GM21717 (cell line): Measurements from ENCODE around the gene EMID1.
A peak's percentile ranks its signal among the peaks of the same experiment; 100 is the strongest.

Experiments used
- ATAC-seq: cut with Tn5 transposase; IDR thresholded peaks from one replicate; pipeline ENCODE4 v1.9.1; 2021; ENCODE audit warnings: mild to moderate bottlenecking, moderate library complexity; ENCODE audit not compliant: unreplicated experiment

EMID1 gene

DNA sequence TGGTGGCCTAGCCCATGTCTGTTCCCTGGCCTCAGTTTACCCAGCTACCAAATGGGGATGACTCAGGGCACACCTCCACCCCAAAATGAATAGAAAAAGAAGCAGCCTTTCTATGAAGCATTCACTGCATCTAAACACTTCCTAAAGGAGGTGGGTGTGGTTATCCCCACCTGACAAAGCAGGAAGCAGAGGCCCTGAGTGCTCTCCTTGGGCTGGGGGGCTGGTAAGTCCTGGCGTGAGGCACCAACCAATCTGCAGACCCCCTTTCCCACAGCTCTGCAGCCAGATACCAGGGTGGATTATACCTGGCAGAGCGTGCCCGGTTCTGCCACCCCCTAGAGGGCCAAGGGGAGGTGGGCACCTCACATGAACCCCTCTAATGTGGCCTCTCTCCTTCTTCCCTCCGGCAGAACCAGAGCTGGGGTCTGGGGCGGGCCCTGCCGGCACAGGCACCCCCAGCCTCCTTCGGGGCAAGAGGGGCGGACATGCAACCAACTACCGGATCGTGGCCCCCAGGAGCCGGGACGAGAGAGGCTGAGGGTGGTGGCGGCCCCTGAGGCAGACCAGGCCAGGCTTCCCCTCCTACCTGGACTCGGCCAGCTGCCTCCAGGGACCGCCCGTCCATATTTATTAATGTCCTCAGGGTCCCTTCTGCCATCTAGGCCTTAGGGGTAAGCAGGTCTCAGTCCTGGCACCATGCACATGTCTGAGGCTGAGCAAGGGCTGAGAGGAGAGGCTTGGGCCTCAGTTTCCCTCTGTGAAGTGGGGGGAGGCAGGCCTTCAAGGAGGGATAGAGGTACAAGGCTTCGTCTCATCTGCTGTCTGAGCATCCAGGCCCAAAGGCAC, 52.9 kb downstream of the EMID1 start:
- ATAC-seq = no peak

DNA sequence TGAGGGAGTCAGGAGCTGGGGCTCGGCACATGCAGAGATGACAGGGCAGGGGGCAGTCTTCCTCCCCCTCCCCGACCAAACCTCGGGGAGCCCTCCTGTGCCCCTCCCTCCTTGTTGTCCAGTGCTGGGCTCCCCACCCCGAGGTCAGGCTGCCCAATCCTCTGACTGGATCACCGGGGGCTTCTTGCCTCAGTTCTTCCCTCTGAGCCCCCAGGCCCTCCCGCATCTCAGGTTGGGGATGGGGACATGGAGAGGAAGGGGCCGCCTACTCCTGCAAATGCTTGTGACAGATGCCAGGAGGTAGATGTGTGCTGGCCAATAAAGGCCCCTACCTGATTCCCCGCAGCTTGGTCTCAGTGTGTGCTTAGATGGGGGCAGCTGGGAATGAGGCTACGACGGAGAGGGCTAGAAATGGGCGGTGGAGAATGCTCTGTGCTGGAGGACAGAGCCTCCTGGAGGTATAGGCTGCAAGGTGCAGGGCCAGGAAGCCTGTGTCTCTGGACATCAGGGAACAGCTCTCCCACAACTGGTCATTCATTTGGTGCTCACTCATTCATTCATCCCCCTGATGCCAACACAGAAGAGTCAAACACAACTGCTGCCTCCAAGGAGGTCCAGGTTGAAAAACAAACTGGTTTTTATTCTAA, 53.7 kb downstream of the EMID1 start:
- no peak for ATAC-seq

DNA sequence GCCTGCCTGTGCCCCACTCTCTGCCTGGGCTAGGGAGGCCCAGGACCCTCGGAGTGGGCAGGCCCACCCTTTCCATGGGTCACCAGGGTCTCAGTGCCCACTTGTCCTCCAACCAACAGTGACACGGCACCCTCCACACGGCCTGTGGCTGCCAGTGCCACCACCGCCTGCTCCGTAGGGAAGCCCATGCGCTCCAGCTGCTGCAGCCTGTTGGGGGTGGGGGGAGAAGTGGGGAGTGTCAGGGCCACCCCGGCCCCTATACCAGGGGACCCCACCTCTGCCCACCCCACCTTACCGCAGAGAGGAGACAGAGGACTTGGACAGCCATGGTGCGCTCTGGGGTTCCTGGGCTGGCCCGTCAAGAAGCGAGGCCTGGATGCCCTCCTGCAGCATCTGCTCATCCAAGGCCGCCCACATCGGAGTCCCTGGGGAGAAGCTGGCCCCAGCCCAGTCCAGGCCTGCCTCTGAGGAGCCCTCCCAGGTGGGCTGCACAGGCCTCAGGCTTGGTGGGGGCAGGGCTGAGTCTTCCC, 54.4 kb downstream of the EMID1 start:
- no peak for ATAC-seq

DNA sequence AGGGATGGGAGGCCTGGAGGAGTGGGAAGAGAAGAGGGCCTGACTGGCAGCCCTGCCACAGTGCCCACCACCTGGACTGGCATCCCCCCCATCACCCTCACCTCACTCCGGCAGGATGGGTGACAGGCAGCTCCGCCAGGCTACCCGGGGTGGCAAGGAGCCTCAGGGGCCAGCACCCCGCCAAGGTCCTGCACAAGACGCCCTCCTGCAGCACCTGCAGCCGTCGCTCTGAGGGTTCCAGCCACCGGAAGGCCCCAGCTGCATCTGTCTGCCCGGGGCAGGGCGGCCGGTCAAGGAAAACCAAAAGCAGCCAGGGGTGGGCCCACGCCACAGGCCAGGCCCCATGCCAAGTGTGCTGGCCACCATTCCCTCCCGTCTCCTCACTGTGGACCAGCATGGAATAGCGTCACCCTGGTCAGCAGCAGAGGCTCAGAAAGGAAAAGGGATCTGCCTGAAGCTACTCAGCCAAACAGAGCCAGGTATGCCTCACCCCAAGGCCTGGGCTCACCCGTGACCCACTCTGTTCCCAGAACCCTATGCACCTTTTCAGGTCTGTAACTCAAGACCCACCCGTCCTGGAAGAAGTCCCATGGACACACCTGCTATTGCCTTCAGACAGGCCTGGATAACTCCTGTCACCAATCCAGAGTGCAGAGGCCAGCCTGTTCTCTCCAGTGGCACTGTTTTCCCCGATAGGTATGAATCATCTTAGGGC, 55.1 kb downstream of the EMID1 start:
- ATAC-seq = no peak

DNA sequence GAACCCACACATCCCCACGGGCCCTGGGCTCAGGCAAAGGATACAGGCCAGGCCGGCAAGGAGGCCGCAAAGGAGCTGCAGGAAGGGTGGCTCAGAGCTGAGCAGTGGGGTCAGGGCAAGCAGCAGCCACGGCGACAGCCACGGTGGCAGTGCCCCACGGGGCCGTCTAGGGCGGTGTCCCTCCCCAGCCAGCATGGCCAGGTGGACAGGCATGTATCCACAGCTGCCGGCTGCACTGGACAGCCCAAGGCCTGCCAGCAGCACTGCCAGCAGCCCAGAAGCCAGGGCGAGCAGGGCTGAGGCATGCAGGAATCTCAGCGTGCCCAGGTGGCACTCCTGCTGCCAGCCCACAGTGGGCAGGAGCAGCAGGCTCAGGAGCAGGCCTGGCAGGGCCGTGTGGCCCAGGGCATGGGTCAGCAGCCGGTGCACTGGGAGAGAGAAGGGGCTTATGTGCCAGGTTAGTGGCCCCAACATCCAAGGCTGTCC, 58.1 kb downstream of the EMID1 start:
- no peak for ATAC-seq

DNA sequence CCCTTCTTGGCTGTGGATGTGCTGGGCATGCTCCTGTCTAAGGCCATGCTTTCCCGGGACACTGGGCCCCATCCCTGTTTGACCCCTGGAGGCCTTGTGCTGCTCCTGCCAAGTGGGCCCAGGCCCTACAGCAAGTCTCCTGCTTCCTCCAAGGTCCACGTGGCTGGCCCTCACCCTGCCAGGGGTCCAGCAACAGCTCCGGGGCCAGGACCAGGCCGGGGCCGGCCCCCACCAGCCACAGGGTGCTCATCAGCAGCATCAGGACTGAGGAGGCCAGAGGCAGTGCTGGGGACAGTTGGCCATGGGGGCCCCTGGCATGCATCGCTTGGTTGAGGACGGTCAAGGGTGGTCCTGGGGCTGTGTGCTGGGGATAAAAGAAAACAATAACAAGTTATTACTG, 59.6 kb downstream of the EMID1 start:
- ATAC-seq = no peak

DNA sequence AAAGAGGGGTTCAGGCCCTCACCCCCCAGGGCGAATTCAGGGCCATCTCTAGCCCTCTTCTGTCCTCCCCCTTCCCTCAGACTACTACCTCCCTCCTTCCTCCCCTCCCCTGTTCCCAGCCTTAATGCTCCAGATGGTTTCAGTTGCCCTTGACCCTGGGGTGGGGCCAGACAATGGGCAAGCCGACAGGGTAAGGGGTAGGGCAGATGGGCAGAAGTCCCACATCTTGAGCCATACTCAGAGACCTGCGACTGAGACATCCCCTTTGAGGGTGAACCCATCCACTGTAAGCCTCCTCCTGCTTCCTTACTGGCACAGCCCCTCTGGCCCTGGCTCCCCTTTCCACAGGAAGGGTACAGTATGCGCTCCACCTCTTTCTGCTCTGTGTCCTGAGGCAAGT, 60.2 kb downstream of the EMID1 start:
- no peak for ATAC-seq

DNA sequence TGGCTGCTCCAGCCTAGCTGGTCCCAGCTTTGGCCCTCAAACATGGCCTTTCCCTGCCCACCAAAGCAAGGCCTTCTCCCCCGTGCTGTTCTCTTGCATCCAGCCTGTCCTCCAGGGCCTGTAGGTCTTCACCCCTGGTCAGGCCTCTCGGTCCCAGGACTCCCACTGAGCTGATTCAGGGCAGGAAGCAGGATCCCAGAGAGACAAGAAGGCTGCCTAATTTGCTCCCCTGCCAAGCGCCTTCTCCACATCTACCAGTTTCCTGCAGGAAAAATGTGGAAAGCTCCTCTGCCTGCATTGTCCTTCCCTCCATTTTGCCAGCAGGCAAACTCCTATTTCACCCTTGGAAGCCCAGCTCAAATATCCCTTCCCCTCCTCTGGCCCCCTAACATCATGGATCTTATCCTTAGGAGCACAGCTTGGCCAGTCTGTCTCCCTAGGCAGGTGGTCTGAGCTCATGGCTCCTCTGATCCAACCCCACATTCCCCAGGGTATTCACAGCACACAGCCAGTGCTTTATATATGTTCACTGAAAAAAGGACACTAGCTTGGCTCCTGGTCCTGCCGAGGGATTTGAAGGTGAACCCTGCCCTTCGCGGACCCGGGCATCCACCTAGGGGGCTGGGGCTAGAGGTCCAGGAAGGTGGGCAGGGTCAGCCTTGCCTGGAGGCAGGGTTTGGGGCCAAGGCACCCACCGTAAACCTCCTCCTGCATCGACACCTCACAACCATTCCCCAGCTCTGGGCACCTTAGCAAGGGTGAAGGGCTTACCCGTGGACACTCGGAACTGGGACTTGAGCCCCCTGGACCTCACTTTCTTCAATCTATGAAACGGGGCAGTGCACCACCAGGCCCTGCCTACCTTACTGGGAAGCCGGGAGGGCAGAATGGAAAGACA, 61.1 kb downstream of the EMID1 start:
- ATAC-seq = no peak

DNA sequence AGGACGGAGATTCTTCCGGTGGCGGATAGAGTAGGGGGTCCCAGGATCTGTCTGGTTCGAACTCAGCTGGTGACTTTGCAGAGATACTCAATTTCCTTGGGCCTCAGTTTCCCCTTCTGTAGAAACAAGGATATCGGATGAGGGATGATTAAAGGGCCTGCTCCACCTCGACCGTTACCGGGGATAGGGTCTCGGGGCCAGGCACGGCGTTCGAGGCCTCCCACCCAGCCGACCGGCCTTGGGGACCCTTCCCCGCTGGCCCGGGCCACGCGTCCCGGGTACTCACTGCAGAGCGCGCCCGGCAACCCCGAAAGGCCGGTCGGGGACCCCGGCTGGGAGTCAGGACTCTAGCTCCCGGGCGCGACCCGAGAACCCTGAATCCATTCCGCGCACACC, 61.8 kb downstream of the EMID1 start:
- no peak for ATAC-seq

DNA sequence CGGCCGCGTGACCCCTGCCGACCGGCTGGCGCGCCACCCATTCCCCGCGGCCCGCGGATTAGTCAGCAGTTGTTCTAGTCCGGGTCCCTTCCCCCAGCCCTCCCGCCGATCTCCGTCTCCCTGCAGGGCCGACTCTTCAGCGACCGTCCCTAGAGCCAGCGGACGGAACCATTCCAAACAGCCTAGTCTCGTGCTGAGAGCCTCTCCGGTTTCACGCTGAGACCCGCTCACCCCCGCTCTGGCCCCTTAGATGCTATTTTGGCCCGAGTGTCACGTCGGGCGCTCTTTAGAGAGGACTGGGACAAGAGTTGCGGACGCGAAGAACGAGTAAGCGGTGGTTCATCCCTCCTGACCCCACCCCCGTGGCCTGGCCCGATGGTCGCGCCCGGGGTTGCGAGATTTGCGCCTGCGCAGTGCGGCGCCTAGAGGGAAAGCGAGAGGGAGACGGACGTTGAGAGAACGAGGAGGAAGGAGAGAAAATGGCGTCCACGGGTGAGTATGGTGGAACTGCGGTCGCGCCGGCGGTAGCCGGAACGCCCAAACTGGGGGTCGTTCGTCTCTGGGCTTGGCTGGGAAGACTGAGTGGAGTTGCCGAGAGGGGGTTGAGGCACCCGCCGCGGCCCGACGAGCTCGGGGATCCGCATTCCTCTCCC, 62.3 kb downstream of the EMID1 start, which contains the start of the genes EWSR1 and RHBDD3:
Gene EWSR1, plus strand, starts transcription at position 411 of the 653 bp plus-strand sequence. Its CDS starts 69 bp downstream, at position 480.
Gene RHBDD3, minus strand, starts transcription at position 124 of the 653 bp plus-strand sequence. CDS start 2,355 bp downstream, outside the sequence.
- peak; percentile 68 for ATAC-seq

DNA sequence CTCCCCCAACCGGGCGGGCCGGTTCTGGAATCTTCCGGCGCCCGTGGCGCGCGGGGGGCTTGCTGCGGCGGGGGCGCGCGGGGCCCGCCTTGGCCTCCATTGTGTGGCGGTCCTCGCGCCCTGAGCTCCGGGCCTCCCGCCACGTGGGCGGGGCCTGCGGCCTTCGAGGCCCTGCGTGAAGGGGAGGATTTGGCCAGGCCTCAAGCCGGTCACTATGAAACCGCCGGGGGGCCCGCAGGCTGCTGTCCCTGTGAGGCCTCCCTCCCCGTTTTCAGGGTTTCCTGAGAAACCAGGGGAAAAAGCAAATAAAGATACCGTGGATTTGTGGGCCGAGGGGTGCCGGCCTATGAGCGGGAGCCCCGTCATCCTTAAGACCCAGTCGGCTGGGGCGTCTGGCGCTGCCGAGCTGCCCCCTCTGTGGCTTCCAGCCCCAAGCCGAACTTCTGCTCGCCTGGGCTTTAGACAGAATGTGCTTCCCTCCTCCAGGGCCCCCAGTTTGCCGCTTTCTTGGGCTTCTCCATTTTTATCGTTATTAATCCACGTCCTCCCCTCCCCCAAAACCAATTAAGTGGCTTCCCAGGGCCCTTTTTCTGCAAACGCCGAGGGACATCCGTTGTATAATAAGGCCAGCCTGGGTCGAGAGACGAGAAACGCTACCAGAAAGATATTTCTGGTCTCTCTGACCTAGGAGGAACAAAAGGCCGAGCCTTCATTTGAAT, 63.0 kb downstream of the EMID1 start:
- ATAC-seq = peak; percentile 18

DNA sequence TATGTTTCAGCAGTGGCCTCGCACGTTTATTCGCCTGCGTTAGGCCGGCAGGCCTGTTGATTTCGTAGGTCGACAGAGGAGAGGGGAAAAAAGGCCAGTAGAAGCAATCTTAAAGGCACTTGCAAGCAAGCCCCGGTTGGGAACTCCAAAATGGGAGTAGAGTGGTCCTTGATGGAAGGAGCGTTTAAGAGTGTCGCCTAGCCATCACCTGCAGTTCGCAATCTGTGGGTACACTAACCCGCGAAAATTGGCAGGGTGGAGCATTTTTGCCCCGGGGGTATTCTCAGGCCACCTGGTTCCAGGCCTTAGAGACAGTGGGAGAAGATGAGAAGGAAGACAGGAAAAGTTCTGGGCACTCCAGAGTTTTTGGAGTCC, 63.5 kb downstream of the EMID1 start:
- ATAC-seq = no peak

DNA sequence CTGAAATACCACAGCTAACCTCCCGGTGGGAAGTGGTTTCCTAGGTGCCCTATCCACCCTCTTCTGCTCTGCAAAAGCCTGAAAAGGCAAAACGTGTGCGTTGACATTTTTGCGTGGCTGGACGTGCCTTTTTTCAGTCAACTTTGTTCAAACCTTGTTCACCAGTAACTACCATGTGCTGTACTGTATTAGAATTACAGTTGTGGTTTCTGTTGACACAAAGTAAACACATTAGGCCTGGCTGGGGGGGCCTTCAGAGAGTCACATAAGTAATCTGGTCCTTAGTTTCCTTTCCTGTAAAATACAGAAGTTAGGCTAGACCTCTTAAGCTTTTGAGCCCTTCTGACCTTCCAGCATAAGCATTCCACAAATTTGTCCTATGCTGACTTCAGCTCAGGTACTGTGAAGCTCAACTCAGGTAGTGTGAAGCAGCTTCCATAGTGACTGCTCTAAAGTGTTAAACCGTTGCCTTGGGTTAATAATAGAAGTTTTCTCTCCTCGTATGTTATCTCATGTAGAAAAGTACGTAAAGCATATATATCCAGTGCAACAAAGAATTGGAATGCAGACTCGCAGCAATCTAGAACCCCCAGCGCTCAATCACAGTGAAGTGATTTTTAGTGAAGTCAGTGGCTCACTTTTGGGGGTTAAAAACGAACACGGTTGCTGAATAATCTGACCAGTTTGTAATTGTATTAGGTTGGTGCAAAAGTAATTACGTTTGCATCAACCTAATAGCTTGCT, 64.2 kb downstream of the EMID1 start:
- no peak for ATAC-seq

DNA sequence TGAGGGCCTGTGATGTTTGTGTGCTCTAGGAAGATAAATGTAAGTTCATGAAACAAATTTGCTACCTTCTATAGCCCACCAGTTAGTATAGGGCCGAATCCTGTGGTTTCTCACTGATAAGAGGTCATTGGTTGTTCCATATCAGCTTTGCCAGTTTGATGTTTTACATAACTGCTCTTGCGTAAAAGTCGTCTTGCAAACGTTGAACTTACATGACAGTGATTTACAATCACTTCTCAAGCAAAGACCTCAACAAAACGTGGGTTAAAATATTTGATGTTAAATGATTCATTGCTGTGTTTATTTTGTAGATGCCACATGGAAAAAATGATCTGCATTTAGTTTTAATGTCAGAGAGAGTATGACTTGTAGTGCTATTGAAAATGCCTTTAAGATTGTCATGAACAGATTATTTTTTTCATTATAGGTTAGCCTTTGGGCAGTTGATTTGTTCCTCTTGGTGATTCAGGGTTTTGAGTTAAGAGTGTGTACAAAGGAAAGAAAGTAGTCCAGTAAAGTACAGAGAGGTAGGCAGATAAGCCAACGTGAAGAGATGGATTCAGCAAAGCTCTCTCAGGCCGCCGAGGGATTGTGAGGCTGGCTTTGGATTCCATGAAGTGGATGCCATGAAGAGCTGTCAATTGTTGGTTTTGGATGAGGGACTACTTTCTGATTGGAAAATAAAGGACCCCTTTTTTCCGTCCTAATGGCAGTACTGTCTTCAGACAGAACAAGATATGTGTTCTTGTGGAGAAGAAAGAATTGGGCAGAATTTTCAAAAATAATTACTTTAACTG, 65.0 kb downstream of the EMID1 start:
- no peak for ATAC-seq

DNA sequence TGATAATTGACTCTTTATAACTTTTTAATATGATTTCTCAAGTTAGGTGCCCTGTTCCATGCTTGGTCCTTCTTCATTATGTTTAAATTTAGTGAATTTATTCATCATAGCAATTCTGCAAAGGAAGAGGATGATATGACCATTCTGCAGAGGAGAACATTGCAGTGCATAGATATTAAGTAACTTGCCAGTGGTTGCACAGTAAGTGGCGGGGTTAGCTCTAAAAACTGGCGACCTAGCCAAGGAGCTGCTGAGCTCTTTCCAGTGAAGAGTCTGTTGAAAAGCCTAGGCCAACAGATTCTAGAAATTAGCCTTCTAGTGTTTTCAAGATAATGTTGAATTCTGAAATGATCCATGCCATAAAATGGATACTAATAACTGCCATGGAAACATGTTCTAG, 66.9 kb downstream of the EMID1 start:
- ATAC-seq = no peak

DNA sequence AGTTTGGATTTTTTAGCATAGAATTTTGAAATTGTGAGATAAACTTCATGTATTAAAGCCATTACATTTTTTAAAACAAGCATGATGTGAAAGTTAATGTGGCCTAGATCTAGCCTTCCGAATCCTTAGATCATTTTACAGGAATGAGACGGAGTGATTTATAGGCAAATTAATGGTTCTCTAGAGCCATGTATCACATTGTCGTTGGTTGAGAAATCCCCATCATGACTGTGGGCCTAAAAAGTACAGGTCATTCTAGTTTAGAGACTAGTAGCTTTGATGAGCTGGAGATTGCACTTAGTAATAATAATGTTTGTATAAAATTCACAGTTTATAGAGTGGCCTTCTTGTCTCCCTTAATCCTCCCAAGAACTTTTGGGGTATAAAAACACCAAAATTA, 69.5 kb downstream of the EMID1 start:
- no peak for ATAC-seq

DNA sequence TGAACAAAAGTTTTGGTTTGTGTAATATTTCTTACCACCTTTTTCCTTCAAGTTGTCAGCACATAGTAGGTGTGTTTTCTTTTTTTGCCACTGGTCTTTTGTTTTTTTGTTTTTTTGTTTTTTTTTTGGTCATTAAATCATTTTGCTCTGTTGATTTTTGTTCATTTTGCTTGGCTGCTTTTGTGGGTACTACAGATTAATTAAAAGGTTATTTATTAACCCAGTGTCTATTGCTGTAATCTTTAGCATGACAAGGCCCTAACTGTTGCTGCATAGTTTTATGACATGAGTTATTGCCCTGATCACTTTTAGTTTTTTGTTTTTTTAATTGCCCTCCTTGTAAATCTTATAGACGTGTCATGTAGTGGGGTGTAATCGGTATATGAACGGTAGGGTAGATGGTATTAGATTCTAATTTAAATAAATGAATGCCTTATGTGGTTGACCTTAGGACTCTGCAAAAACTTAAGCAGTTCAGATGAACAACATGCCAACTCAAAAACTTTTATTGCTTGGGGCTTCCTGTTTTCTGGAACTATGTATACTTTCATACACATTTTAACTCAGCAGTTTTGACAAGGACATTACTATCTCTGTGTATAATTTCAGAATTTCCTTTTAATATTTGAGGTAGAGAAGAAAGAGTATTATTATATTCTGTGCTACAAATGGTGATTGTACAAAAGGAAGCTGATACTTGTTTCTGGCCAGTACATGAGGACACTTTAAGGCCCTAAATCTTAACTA, 70.3 kb downstream of the EMID1 start:
- ATAC-seq = no peak
